H9 (cell line): ENCODE measurements around the gene DGKB. TPM values are rescaled to one million over a fixed set of nuclear protein-coding genes. Genes with fewer than 3 reads are reported as not detected.

Experiments used
- DNase-seq: peaks from one replicate; pipeline ENCODE4 v3.0.0-alpha.2; 2017
- H2AFZ ChIP-seq: one replicate; pipeline ENCODE4 v1.6.1; 2013; ENCODE audit warnings: mild to moderate bottlenecking, low read length, control low read depth, moderate library complexity
- H2AK5ac ChIP-seq: 2 replicates; pipeline ENCODE4 v1.6.1; 2013; ENCODE audit warnings: low read length, control low read depth, mixed read lengths; ENCODE audit not compliant: insufficient read length
- H2BK120ac ChIP-seq: one replicate; pipeline ENCODE4 v1.6.1; 2013; ENCODE audit warnings: low read depth, mild to moderate bottlenecking, low read length, control low read depth, inconsistent platforms; ENCODE audit not compliant: poor library complexity, severe bottlenecking
- H2BK12ac ChIP-seq: 2 replicates; pipeline ENCODE4 v1.6.1; 2013; ENCODE audit warnings: low read length, control low read depth, mixed read lengths, low read depth; ENCODE audit not compliant: insufficient read length
- H2BK15ac ChIP-seq: 2 replicates; pipeline ENCODE4 v1.6.1; 2013; ENCODE audit warnings: low read depth, low read length, control low read depth
- H2BK20ac ChIP-seq: one replicate; pipeline ENCODE4 v1.6.1; 2013; ENCODE audit warnings: low read depth, mild to moderate bottlenecking, low read length, control low read depth, inconsistent platforms; ENCODE audit not compliant: poor library complexity, severe bottlenecking
- H2BK5ac ChIP-seq: 2 replicates; pipeline ENCODE4 v1.6.1; 2013; ENCODE audit warnings: low read length, control low read depth, mixed read lengths; ENCODE audit not compliant: insufficient read length
- H3K14ac ChIP-seq: 2 replicates; pipeline ENCODE4 v1.6.1; 2013; ENCODE audit warnings: low read length, control low read depth; ENCODE audit not compliant: insufficient read depth
- H3K18ac ChIP-seq: 2 replicates; pipeline ENCODE4 v1.6.1; 2013; ENCODE audit warnings: low read depth, mild to moderate bottlenecking, mixed read lengths, low read length, control low read depth; ENCODE audit not compliant: insufficient read length
- H3K23ac ChIP-seq: 2 replicates; pipeline ENCODE4 v1.6.1; 2013; ENCODE audit warnings: low read length, control low read depth, mixed read lengths, low read depth; ENCODE audit not compliant: insufficient read length
- H3K23me2 ChIP-seq: 2 replicates; pipeline ENCODE4 v1.6.1; 2013; ENCODE audit warnings: low read depth, mild to moderate bottlenecking, mixed read lengths, low read length, control low read depth; ENCODE audit not compliant: insufficient read length, poor library complexity, severe bottlenecking
- H3K27ac ChIP-seq: 2 replicates; pipeline ENCODE4 v1.5.1; 2013; ENCODE audit warnings: low read length, control low read depth, mixed read lengths, low read depth; ENCODE audit not compliant: insufficient read length
- H3K27me3 ChIP-seq: 2 replicates; pipeline ENCODE4 v1.6.1; 2013; ENCODE audit warnings: low read length, control low read depth, inconsistent platforms; ENCODE audit not compliant: insufficient read depth
- H3K4ac ChIP-seq: 2 replicates; pipeline ENCODE4 v1.6.1; 2013; ENCODE audit warnings: low read depth, mild to moderate bottlenecking, control low read depth, inconsistent platforms, low read length, moderate library complexity
- H3K4me1 ChIP-seq: 2 replicates; pipeline ENCODE4 v1.6.1; 2013; ENCODE audit warnings: low read length, control low read depth, inconsistent platforms; ENCODE audit not compliant: insufficient read depth
- H3K4me2 ChIP-seq: 2 replicates; pipeline ENCODE4 v1.6.1; 2013; ENCODE audit warnings: low read length, control low read depth, mixed read lengths; ENCODE audit not compliant: insufficient read length, insufficient read depth
- H3K56ac ChIP-seq: 2 replicates; pipeline ENCODE4 v1.6.1; 2013; ENCODE audit warnings: low read depth, mild to moderate bottlenecking, mixed read lengths, low read length, control low read depth; ENCODE audit not compliant: insufficient read length
- H3K79me1 ChIP-seq: 2 replicates; pipeline ENCODE4 v1.6.1; 2013; ENCODE audit warnings: low read depth, mild to moderate bottlenecking, moderate library complexity, low read length, control low read depth, inconsistent platforms; ENCODE audit not compliant: insufficient read depth, poor library complexity, severe bottlenecking
- H3K79me2 ChIP-seq: 2 replicates; pipeline ENCODE4 v1.6.1; 2013; ENCODE audit warnings: low read length, control low read depth, inconsistent platforms; ENCODE audit not compliant: insufficient read depth
- H3K9ac ChIP-seq: 2 replicates; pipeline ENCODE4 v1.6.1; 2013; ENCODE audit warnings: low read length, control low read depth, mixed read lengths; ENCODE audit not compliant: insufficient read length; ENCODE audit errors: extremely low read depth
- H3K9me3 ChIP-seq: one replicate; pipeline ENCODE4 v1.6.1; 2013; ENCODE audit warnings: low read depth, low read length, inconsistent platforms; ENCODE audit not compliant: control insufficient read depth
- H3T11ph ChIP-seq: one replicate; pipeline ENCODE4 v1.6.1; 2013; ENCODE audit warnings: mild to moderate bottlenecking, low read length, control low read depth, inconsistent platforms
- H4K20me1 ChIP-seq: one replicate; pipeline ENCODE4 v1.6.1; 2013; ENCODE audit not compliant: control insufficient read depth, insufficient read length, insufficient read depth
- H4K5ac ChIP-seq: 2 replicates; pipeline ENCODE4 v1.6.1; 2013; ENCODE audit warnings: low read depth, mild to moderate bottlenecking, mixed read lengths, low read length, control low read depth; ENCODE audit not compliant: insufficient read length
- H4K8ac ChIP-seq: replicated peaks from 2 replicates; pipeline ENCODE4 v1.6.1; 2013; ENCODE audit warnings: low read length, control low read depth, mixed read lengths, low read depth; ENCODE audit not compliant: insufficient read length
- H4K91ac ChIP-seq: 2 replicates; pipeline ENCODE4 v1.6.1; 2013; ENCODE audit warnings: low read depth, mild to moderate bottlenecking, moderate library complexity, mixed read lengths, low read length, control low read depth; ENCODE audit not compliant: insufficient read length
- H3K27ac Mint-ChIP-seq, 3 experiments: 2 replicates in 2 of 3; 3 replicates in 1 of 3; pipeline ENCODE4 v1.8.0; 2020 to 2021; ENCODE audit warnings: mixed read lengths in 3 of 3, mild to moderate bottlenecking in 1 of 3, moderate library complexity in 1 of 3
- H3K27me3 Mint-ChIP-seq: 2 replicates; pipeline ENCODE4 v1.8.0; 2021; ENCODE audit warnings: low read depth, mild to moderate bottlenecking, moderate library complexity, mixed read lengths
- H3K36me3 Mint-ChIP-seq, 3 experiments: 2 replicates in 2 of 3; 3 replicates in 1 of 3; pipeline ENCODE4 v1.8.0; 2020 to 2021; ENCODE audit warnings: low read depth in 3 of 3, mixed read lengths in 3 of 3; ENCODE audit not compliant: insufficient read depth in 1 of 3
- H3K4me1 Mint-ChIP-seq, 2 experiments: 2 replicates each; pipeline ENCODE4 v1.8.0; 2020; ENCODE audit warnings: mixed read lengths in 2 of 2
- H3K4me3 Mint-ChIP-seq, 2 experiments: 2 replicates in 1 of 2; 3 replicates in 1 of 2; pipeline ENCODE4 v1.8.0; 2020 to 2021; ENCODE audit warnings: mild to moderate bottlenecking in 2 of 2, mixed read lengths in 2 of 2, moderate library complexity in 1 of 2
- H3K9me3 Mint-ChIP-seq, 2 experiments: 2 replicates in 1 of 2; 3 replicates in 1 of 2; pipeline ENCODE4 v1.8.0; 2020; ENCODE audit warnings: mild to moderate bottlenecking in 2 of 2, mixed read lengths in 2 of 2, moderate library complexity in 1 of 2
- CTCF ChIP-seq: fragments of 200-600 bp; sonication (generic); conservative IDR thresholded peaks from 3 replicates; pipeline ENCODE4 v1.8.0; 2021; ENCODE audit warnings: antibody characterized with exemption, mild to moderate bottlenecking
- total RNA-seq: library from RNA; stranded (reverse); gene quantifications from 2 replicates; pipeline ENCODE4 v1.2.1, GENCODE V29; 2021

Gene DGKB
- total RNA-seq, 1 experiment from 2014 or later = 0.26 TPM

- Histone ChIP-seq H3K56ac (no peak overlapping the region), H3K23ac (no peak overlapping the region), H3K79me2 (no peaks in the 10 kb centered on the region), H3K4ac (no peak overlapping the region), H3K9me3 (no peaks in the 10 kb centered on the region), H3K4me1 (no peaks in the 10 kb centered on the region), H2BK120ac (no peak overlapping the region), H2BK15ac (no peak overlapping the region), H3K27me3 (no peaks in the 10 kb centered on the region), H4K91ac (no peak overlapping the region), H2AK5ac (no peak overlapping the region), H2AFZ (no peak overlapping the region), H2BK5ac (no peak overlapping the region), H3K79me1 (no peaks in the 10 kb centered on the region), H2BK20ac (no peak overlapping the region), H4K8ac (no peak overlapping the region), H2BK12ac (no peak overlapping the region), H3K4me2 (no peak overlapping the region), H3K23me2 (no peaks in the 10 kb centered on the region), H3T11ph (no peak overlapping the region), H3K27ac (no peak overlapping the region), H3K18ac (no peak overlapping the region), H3K14ac (no peak overlapping the region), H4K20me1 (no peaks in the 10 kb centered on the region), H4K5ac (no peak overlapping the region), H3K9ac (no peak overlapping the region)
- no peak for TF ChIP-seq CTCF
- H3K4me1 Mint-ChIP-seq = peaks cover 3% of the 10 kb centered on the region in 2 experiments; a peak in 3 of 4 replicates
- H3K36me3 Mint-ChIP-seq = no peaks in the 10 kb centered on the region
- no peaks in the 10 kb centered on the region for H3K9me3 Mint-ChIP-seq
- H3K4me3 Mint-ChIP-seq = no peak overlapping the region
- no peak overlapping the region for H3K27ac Mint-ChIP-seq
- no peaks in the 10 kb centered on the region for H3K27me3 Mint-ChIP-seq
- DNase-seq = no peak
Measured at GRCh38 chr7:14260011-14260410, 642.5 kb downstream of the DGKB start.
